ENCODE data around the gene THBS2. TPM values are rescaled to one million over a fixed set of nuclear protein-coding genes. Genes with fewer than 3 reads are reported as not detected.

Gene THBS2
- total RNA-seq, 2 experiments from 2014 or later, result not detected

DNA sequence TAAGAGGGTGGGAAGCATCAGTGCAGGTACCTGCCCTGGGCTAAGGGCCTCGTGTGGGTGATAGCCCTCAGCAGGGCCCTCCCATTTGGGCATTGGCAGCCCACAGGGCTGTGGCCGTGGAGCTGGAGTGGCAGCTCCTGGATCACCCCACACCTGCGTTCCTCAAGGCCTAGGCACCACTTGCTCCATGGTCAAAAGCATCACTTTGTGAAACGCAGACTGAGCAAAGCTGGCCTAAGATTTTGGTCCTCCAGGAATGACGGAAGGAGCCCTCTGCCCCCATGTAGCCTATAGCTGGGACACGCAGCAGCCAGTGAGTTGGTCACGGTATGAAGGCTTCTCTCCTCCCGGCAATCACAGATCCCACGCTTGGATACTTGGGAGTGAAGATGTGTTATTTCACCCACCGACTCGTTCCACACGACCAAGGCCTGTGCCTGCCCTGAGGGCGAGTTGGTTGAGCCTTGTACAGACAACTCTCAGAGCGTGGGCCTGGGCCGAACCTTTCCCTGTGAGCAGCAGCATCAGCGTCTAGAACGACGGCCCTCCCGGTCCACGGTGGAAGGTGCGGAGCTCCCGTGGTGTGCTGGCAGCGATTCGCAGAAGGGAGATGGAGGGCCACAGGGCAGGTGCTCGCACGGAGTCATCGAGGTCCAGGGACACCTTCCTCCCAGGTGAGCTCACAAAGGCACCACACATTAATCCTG lies 39.7 kb downstream of the THBS2 start:
- H3K4me3 Mint-ChIP-seq, result no peak overlapping the region
- no peak for ATAC-seq
- H3K27ac Mint-ChIP-seq, result peak overlapping the region; percentile 10
- H3K36me3 Mint-ChIP-seq (ENCODE audit: low read depth), result no peaks in the 10 kb centered on the region
- no peaks in the 10 kb centered on the region for H3K27me3 Mint-ChIP-seq
- peaks cover 8% of the 10 kb centered on the region for H3K9me3 Mint-ChIP-seq (ENCODE audit: low read depth)
- H3K4me1 Mint-ChIP-seq, result peaks cover 14% of the 10 kb centered on the region
- ChIA-PET CTCF (no interaction called here), POLR2A (no interaction called here)
- no peak for DNase-seq
- intact Hi-C loops (cut with DNase I, micrococcal nuclease), result loop anchor here (1.0 to 10.0 kb wide), 5 partner anchors 319 to 539 kb away; partner anchors contain the start of genes C6orf120 (in 2 of the 2), WDR27 (in 2 of the 2), DYNLT2 (in 1 of the 2) and ERMARD (in 1 of the 2)

DNA sequence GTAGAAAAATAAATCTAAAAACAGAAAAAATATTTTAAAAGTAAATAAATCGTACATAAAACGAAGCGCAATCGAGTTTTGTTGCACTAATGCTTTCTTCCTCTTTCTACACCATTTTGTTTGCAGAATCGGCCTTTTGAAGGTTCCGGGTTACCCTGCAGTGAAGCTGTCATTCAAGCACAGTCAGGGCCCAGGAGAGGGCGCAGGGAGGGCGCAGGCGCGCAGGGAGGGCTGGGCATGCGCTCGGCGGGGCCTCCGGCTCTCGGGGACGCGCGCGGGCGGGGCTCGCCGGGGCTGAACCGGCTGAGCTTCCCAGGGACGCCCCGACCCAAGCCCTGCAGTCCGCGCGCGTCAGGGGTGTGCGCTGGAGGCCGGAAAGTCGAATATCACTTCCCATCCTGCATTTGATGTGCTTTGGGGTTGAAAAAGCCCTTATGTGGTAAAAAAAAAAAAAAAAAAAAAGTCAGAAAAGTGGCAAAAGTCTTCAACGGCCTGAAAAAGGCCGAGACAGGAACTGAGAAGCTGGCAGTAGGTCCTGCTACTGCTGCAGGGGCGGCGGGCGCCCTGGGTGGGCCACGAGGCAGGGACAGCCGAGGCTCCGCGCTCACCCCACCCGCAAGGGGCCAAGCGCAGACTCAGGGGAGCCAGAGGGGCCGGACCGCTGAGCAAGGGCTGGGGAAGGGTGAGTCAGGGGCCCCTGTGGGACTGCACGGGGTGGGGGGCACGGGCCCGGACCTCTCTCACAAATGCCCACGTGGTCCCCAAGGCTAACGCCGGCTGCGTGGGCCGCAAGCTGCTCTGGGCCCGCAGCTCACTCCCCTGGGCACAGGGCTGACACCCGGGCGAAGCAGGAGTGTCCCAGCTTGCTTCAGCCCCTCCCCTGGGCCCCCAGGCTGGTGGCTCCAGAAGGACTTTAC lies 40.5 kb downstream of the THBS2 start:
- H3K9me3 Mint-ChIP-seq (ENCODE audit: low read depth), result peaks cover 4% of the 10 kb centered on the region
- ChIA-PET CTCF (interaction anchor here (0.7 kb wide), 1 partner anchor 259 kb away, joined by 3 read pairs; no protein-coding TSS in a partner anchor), POLR2A (no interaction called here)
- H3K36me3 Mint-ChIP-seq (ENCODE audit: low read depth), result no peaks in the 10 kb centered on the region
- H3K4me1 Mint-ChIP-seq, result peaks cover 16% of the 10 kb centered on the region
- intact Hi-C loops (cut with DNase I, micrococcal nuclease), result loop anchor here (1.0 to 10.0 kb wide), 5 partner anchors 318 to 540 kb away; partner anchors contain the start of genes C6orf120 (in 2 of the 2), WDR27 (in 2 of the 2), DYNLT2 (in 1 of the 2) and ERMARD (in 1 of the 2)
- H3K27ac Mint-ChIP-seq, result peak overlapping the region; percentile 59
- ATAC-seq (peak; percentile 100), DNase-seq (peak; percentile 95)
- H3K4me3 Mint-ChIP-seq, result peak overlapping the region; percentile 54
- H3K27me3 Mint-ChIP-seq, result no peaks in the 10 kb centered on the region

DNA sequence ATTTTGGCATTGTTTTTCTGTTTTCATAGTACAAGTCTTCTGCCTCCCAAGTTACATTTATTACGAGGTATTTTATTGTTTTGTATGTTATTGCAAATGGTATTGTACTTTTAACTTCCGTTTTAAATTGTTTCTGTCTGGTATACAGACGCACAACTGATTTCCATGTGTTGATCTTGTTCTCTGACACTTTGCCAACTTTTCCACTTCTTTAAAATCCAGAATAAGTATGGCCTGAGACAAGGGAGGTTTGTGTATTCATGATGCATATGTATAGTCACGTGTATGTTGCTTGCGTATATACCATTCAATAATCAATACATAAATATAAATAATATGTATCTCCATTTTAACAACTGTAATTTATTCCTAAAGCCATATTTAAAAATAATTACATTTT lies 41.2 kb downstream of the THBS2 start:
- no peaks in the 10 kb centered on the region for H3K36me3 Mint-ChIP-seq (ENCODE audit: low read depth)
- no peaks in the 10 kb centered on the region for H3K27me3 Mint-ChIP-seq
- intact Hi-C loops (cut with DNase I, micrococcal nuclease), result loop anchor here (2.0 to 10.0 kb wide), 4 partner anchors 318 to 540 kb away; partner anchors contain the start of genes C6orf120 (in 2 of the 2) and WDR27 (in 2 of the 2)
- H3K4me1 Mint-ChIP-seq, result peaks cover 16% of the 10 kb centered on the region
- DNase-seq, result no peak
- peak overlapping the region; percentile 32 for H3K27ac Mint-ChIP-seq
- ATAC-seq, result no peak
- CTCF ChIA-PET, result interaction anchor here (0.6 to 0.7 kb wide), 2 partner anchors 13 to 258 kb away, joined by 3 read pairs; no protein-coding TSS in a partner anchor
- H3K4me3 Mint-ChIP-seq, result peak overlapping the region; percentile 34
- peaks cover 4% of the 10 kb centered on the region for H3K9me3 Mint-ChIP-seq (ENCODE audit: low read depth)
- POLR2A ChIA-PET, result no interaction called here

DNA sequence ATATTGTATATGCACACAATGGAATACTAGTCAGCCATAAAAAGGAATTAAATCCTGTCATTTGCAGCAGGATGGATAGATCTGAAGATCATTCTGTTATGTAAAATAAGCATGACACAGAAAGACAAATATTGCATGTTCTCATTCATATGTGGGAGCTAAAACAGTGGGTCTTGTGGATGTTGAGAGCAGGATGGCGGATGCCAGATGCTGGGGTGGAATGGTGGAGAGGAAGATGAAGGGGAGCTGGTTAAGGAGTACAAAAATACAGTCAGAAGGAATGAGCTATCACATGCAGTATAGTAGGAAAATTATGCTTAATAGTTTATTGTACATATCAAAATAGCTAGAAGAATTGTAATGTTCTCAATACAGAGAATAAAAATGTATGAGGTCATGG lies 41.8 kb downstream of the THBS2 start:
- no peak overlapping the region for H3K27ac Mint-ChIP-seq

DNA sequence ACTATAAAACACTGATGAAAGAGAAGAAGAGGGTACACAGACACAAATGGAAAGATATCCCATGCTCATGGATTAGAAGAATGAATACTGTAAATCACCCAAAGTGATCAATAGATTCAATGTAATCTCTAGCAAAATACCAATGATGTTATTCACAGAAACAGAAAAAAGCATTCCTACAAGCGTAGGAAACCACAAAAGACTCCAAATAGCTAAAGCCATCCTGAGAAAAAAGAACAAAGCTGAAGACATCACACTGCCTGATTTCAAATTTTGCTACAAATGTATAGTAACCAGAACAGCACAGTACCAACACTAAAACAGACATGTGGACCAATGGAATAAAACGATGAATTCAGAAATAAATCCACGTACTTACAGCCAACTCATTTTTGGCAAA lies 43.0 kb downstream of the THBS2 start:
- intact Hi-C loops (cut with DNase I, micrococcal nuclease), result loop anchor here (5.0 to 10.0 kb wide), 2 partner anchors 316 to 492 kb away; partner anchors contain the start of genes C6orf120 (in 2 of the 2) and WDR27 (in 2 of the 2)
- no peak for ATAC-seq

More for the DNA sequence above, 41.8 kb downstream of the THBS2 start:
- ChIA-PET POLR2A (no interaction called here), CTCF (interaction anchor here (0.6 kb wide), 1 partner anchor 14 kb away, joined by 3 read pairs; no protein-coding TSS in a partner anchor)
- Mint-ChIP-seq H3K27me3 (no peaks in the 10 kb centered on the region), H3K9me3 (ENCODE audit: low read depth) (peaks cover 5% of the 10 kb centered on the region), H3K4me1 (peaks cover 16% of the 10 kb centered on the region), H3K36me3 (ENCODE audit: low read depth) (no peaks in the 10 kb centered on the region), H3K4me3 (no peak overlapping the region)
- no peak for ATAC-seq
- intact Hi-C loops (cut with DNase I, micrococcal nuclease), result loop anchor here (2.0 to 10.0 kb wide), 4 partner anchors 317 to 541 kb away; partner anchors contain the start of genes C6orf120 (in 2 of the 2) and WDR27 (in 2 of the 2)
- no peak for DNase-seq

GRCh38 chr6:169208011-169208410 lies 45.6 kb downstream of the THBS2 start:
- no peak overlapping the region for H3K27ac Mint-ChIP-seq
- H3K27me3 Mint-ChIP-seq, result no peaks in the 10 kb centered on the region
- intact Hi-C loops (cut with DNase I, micrococcal nuclease), result no loop called here
- peaks cover 5% of the 10 kb centered on the region for H3K4me1 Mint-ChIP-seq
- ATAC-seq, result no peak
- no peak overlapping the region for H3K4me3 Mint-ChIP-seq
- H3K36me3 Mint-ChIP-seq (ENCODE audit: low read depth), result no peaks in the 10 kb centered on the region
- ChIA-PET POLR2A (no interaction called here), CTCF (no interaction called here)
- H3K9me3 Mint-ChIP-seq (ENCODE audit: low read depth), result peaks cover 8% of the 10 kb centered on the region
- DNase-seq, result no peak

More for the DNA sequence above, 43.0 kb downstream of the THBS2 start:
- ChIA-PET CTCF (no interaction called here), POLR2A (no interaction called here)
- no peaks in the 10 kb centered on the region for H3K36me3 Mint-ChIP-seq (ENCODE audit: low read depth)
- H3K27ac Mint-ChIP-seq, result no peak overlapping the region
- no peak overlapping the region for H3K4me3 Mint-ChIP-seq
- no peak for DNase-seq
- peaks cover 8% of the 10 kb centered on the region for H3K9me3 Mint-ChIP-seq (ENCODE audit: low read depth)
- H3K27me3 Mint-ChIP-seq, result no peaks in the 10 kb centered on the region
- H3K4me1 Mint-ChIP-seq, result peaks cover 16% of the 10 kb centered on the region

- intact Hi-C loops (cut with DNase I, micrococcal nuclease), result no loop called here
- ATAC-seq, result no peak
- Mint-ChIP-seq H3K4me3 (no peak overlapping the region), H3K27me3 (no peaks in the 10 kb centered on the region), H3K36me3 (ENCODE audit: low read depth) (no peaks in the 10 kb centered on the region), H3K4me1 (peaks cover 4% of the 10 kb centered on the region), H3K9me3 (ENCODE audit: low read depth) (peaks cover 8% of the 10 kb centered on the region), H3K27ac (no peak overlapping the region)
- ChIA-PET POLR2A (no interaction called here), CTCF (no interaction called here)
- no peak for DNase-seq
These were observed 46.2 kb downstream of the THBS2 start for GRCh38 chr6:169207482-169207881.

DNA sequence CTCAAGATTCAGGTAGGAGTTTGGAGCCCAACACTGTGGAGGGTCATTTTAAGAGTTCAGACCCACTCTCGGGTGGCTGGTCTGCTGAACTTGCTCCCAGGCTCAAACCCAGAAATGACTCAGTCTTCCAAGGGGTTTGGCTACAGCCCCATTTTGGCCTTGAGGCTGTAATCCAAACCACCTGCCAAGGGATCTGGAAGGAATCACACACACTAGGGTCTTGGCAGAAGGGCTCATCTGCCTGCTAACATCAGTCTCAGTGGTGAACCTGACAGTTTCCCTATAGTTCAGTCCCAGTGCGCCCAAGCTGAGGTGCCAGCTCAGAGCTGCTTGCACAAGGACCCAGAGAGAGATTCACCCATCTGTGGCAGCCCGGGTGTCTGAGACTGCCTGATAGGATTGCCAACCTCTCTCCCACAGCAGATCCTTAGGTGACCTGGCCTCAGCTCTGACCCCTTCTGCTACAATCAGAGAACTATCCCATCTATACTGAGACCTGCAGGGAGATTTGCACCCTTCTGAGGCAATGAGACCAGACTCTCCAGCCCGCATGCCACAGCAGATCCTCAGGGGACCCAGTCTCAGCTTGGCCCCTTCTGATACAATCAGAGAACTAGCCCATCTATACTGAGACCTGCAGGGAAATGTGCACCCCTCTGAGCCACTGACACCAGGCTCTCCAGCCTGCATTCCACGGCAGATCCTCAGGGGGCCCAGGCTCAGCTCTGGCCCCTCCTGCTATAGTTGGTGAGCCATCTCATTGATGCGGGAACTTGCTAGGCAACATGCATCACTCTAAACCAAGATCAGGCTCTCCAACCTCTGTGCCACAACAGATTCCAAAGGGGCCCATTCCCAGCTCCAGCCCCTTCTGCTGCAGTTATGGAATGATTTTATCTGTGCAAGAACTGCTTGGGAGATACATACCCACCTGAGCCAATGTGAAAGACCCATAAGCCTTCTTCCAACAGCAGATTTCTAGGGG lies 48.2 kb downstream of the THBS2 start:
- no peak overlapping the region for H3K27ac Mint-ChIP-seq
- no peak overlapping the region for H3K4me3 Mint-ChIP-seq
- H3K4me1 Mint-ChIP-seq, result peaks cover 2% of the 10 kb centered on the region
- no peaks in the 10 kb centered on the region for H3K36me3 Mint-ChIP-seq (ENCODE audit: low read depth)
- ATAC-seq, result no peak
- H3K9me3 Mint-ChIP-seq (ENCODE audit: low read depth), result peaks cover 4% of the 10 kb centered on the region
- no peak for DNase-seq
- intact Hi-C loops (cut with DNase I, micrococcal nuclease), result no loop called here
- no peaks in the 10 kb centered on the region for H3K27me3 Mint-ChIP-seq
- POLR2A ChIA-PET, result no interaction called here
- CTCF ChIA-PET, result interaction anchor here (0.7 kb wide), 1 partner anchor 174 kb away, joined by 3 read pairs; no protein-coding TSS in a partner anchor

DNA sequence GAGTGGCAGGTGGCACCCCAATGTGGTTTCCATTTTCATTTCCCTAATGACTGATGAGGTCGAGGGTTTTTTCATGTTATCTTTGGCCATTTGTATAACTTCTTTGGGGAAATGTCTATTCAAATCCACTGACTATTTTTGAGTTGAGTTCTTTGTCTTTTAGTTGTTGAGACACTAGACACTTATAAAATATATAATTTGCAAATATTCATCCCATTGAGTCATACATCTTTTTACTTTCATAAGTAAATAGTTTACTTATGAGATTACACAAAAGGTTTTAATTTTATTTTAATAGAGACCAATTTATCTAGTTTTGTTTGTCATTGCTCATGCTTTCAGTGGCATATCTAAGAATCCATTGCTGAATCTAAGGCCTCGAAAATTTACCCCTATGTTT lies 49.5 kb downstream of the THBS2 start:
- Mint-ChIP-seq H3K36me3 (ENCODE audit: low read depth) (no peaks in the 10 kb centered on the region), H3K9me3 (ENCODE audit: low read depth) (peaks cover 4% of the 10 kb centered on the region), H3K4me3 (no peak overlapping the region), H3K27ac (no peak overlapping the region), H3K27me3 (no peaks in the 10 kb centered on the region), H3K4me1 (peaks cover 2% of the 10 kb centered on the region)
- ChIA-PET CTCF (no interaction called here), POLR2A (no interaction called here)
- no peak for DNase-seq
- intact Hi-C loops (cut with DNase I, micrococcal nuclease), result no loop called here
- no peak for ATAC-seq

DNA sequence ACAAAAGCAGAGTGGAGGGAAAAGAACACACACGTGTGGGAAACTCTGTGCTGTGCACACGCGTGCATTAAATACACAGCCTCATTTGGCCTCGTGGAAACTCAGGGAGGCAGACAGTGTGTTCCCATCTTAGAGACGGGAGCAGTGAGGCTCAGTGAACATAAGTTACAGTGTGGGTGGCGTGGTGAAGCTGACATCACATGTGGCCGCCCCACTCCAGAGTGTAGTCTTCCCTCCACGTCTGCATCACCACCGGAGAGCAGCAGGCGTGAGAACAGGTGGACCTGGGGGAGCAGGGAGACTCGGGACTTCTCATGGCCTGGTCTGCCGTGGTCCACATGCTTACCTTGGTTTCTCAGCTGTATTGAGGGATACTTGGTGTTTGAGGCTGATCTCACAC lies 51.7 kb downstream of the THBS2 start:
- Mint-ChIP-seq H3K27me3 (no peaks in the 10 kb centered on the region), H3K36me3 (ENCODE audit: low read depth) (no peaks in the 10 kb centered on the region), H3K9me3 (ENCODE audit: low read depth) (peaks cover 4% of the 10 kb centered on the region), H3K4me1 (no peaks in the 10 kb centered on the region), H3K4me3 (no peak overlapping the region), H3K27ac (no peak overlapping the region)
- intact Hi-C loops (cut with DNase I, micrococcal nuclease), result no loop called here
- ChIA-PET CTCF (no interaction called here), POLR2A (no interaction called here)
- DNase-seq (no peak), ATAC-seq (no peak)
